HepG2 (cell line): ENCODE data around the gene KAZN. TPM values are rescaled to one million over a fixed set of nuclear protein-coding genes. Genes with fewer than 3 reads are reported as not detected.

Experiments used
- ATAC-seq: fragments of 200-7000 bp; cut with Tn5 transposase; 3 replicates; pipeline ENCODE4 v1.9.1; 2020; ENCODE audit warnings: mild to moderate bottlenecking, moderate library complexity
- BruUV-seq: library from RNA; stranded (reverse); fragments of 400-500 nt; replicated peaks from 2 replicates; lab custom pipeline; 2021; lab: Mats Ljungman, UMichigan
- CTCF ChIA-PET: fragments of 300-600 bp; formaldehyde crosslinking; extraction: SDS; loops from one replicate; lab custom pipeline; 2021; ENCODE audit warnings: low total read pairs, inconsistent platforms, low intra/inter-chr PET ratio; lab: Yijun Ruan, JAX
- POLR2A ChIA-PET: fragments of 350-600 bp; sonication (Branson Sonifier 250); formaldehyde crosslinking; loops from one replicate; lab custom pipeline; 2020; ENCODE audit warnings: antibody characterized with exemption, inconsistent platforms; lab: Yijun Ruan, JAX
- DNase-seq: peaks from one replicate; pipeline ENCODE4 v3.0.0-alpha.2; 2015; ENCODE audit warnings: low spot score
- FAIRE-seq: peaks from 3 replicates; lab custom pipeline; 2011; peaks lifted over from hg19 to GRCh38; lab: Jason Lieb, UNC
- H2AFZ ChIP-seq: one replicate; pipeline ENCODE4 v1.6.1; 2011; ENCODE audit warnings: low read length, inconsistent platforms
- H3K27ac ChIP-seq: fragments of 300-600 bp; 3 replicates; pipeline ENCODE4 v1.8.0; 2011; ENCODE audit warnings: mixed run types, mild to moderate bottlenecking, mixed read lengths, low read length, inconsistent platforms; ENCODE audit not compliant: insufficient read depth; ENCODE audit errors: extremely low read length
- H3K27me3 ChIP-seq, 2 experiments: fragments of 200-600 bp in 1 of 2; 2 replicates in 1 of 2; 3 replicates in 1 of 2; pipeline versions ENCODE4 v1.6.0 to v1.8.0; 2011; ENCODE audit warnings: low read length in 2 of 2, mild to moderate bottlenecking in 2 of 2, moderate library complexity in 2 of 2, inconsistent platforms in 1 of 2; ENCODE audit not compliant: insufficient read depth in 2 of 2, control insufficient read depth in 1 of 2
- H3K36me3 ChIP-seq, 2 experiments: fragments of 200-600 bp in 1 of 2; replicated peaks in 1 of 2; 2 replicates in 1 of 2; 3 replicates in 1 of 2; pipeline versions ENCODE4 v1.5.1 to v1.8.0; 2011; ENCODE audit warnings: low read length in 2 of 2, inconsistent platforms in 1 of 2; ENCODE audit not compliant: insufficient read depth in 2 of 2, control insufficient read depth in 1 of 2
- H3K4me1 ChIP-seq: 2 replicates; pipeline ENCODE4 v1.5.1; 2012; ENCODE audit warnings: low read length, inconsistent platforms; ENCODE audit not compliant: insufficient read depth
- H3K4me2 ChIP-seq: 2 replicates; pipeline ENCODE4 v1.6.0; 2011; ENCODE audit warnings: low read depth, low read length, inconsistent platforms
- H3K4me3 ChIP-seq, 3 experiments: fragments of 200-600 bp in 1 of 3; sonication (generic), shearing (Covaris generic) in 1 of 3; replicated peaks in 1 of 3; 2 replicates each; pipeline ENCODE4 v1.5.1; 2011 to 2016; ENCODE audit warnings: low read length in 3 of 3, inconsistent platforms in 2 of 3, low read depth in 2 of 3, mild to moderate bottlenecking in 2 of 3, control low read depth in 1 of 3, mixed read lengths in 1 of 3; ENCODE audit not compliant: insufficient read depth in 1 of 3
- H3K79me2 ChIP-seq: one replicate; pipeline ENCODE4 v1.6.1; 2011; ENCODE audit warnings: low read length, inconsistent platforms; ENCODE audit not compliant: insufficient read depth
- H3K9ac ChIP-seq: 2 replicates; pipeline ENCODE4 v1.6.0; 2011; ENCODE audit warnings: mild to moderate bottlenecking, low read depth, low read length, inconsistent platforms; ENCODE audit not compliant: insufficient read depth
- H3K9me3 ChIP-seq: 2 replicates; pipeline ENCODE4 v1.5.1; 2012; ENCODE audit warnings: mild to moderate bottlenecking, low read length
- H4K20me1 ChIP-seq: 2 replicates; pipeline ENCODE4 v1.6.0; 2011; ENCODE audit warnings: inconsistent platforms, mild to moderate bottlenecking, low read length, moderate library complexity; ENCODE audit not compliant: insufficient read depth
- CREB1 ChIP-seq, 2 experiments: fragments of 450-650 bp in 1 of 2; IDR thresholded peaks; 2 replicates each; pipeline ENCODE4 v1.6.1; 2016 to 2017; ENCODE audit warnings: control low read depth in 1 of 2, mild to moderate bottlenecking in 1 of 2, missing compliant biosample characterization in 1 of 2, missing genetic modification characterization in 1 of 2
- ELF1 ChIP-seq: sonication (generic); formaldehyde crosslinking; IDR thresholded peaks from 2 replicates; pipeline ENCODE4 v1.4.0; 2020; ENCODE audit warnings: missing genetic modification reagents
- NFRKB ChIP-seq: fragments of 450-650 bp; IDR thresholded peaks from 2 replicates; pipeline ENCODE4 v1.6.1; 2017
- RCOR2 ChIP-seq: IDR thresholded peaks from 2 replicates; pipeline ENCODE4 v1.6.1; 2016; ENCODE audit warnings: missing biosample characterization, missing genetic modification reagents
- ZFP90 ChIP-seq: sonication (generic); formaldehyde crosslinking; IDR thresholded peaks from 2 replicates; pipeline ENCODE4 v1.8.0; 2022; ENCODE audit warnings: missing genetic modification reagents, mild to moderate bottlenecking, inconsistent platforms, borderline replicate concordance
- WGBS: methylation state at CpG from one replicate; pipeline ENCODE4 v1.1.6; 2017; ENCODE audit warnings: low lambda C conversion rate; 5-methylcytosine and 5-hydroxymethylcytosine counted together
- in situ Hi-C: cut with HindIII; loops from 2 replicates; pipeline ENCODE4 v1.10.0; 2017; ENCODE audit warnings: low pct_unique_long_range_greater_than_20kb; ENCODE audit not compliant: extremely low pct_ligation_motif_present
- intact Hi-C: fragments of 100-400 bp; cut with micrococcal nuclease; formaldehyde crosslinking; loops from one replicate; pipeline ENCODE4 v1.10.0; 2022; ENCODE audit not compliant: unreplicated experiment
- polyA plus RNA-seq, 8 experiments: library from polyadenylated mRNA; depleted of rRNA in 3 of 8; stranded (reverse) in 7 of 8; unstranded in 1 of 8; fragments of >200 nt; fragmentation: Illumina TruSeq in 4 of 8; extraction: Trizol in 4 of 8; gene quantifications; 2 replicates each; pipeline versions ENCODE4 v1.2.1 to v1.2.3, GENCODE V29; 2011 to 2016; ENCODE audit warnings: low read depth in 4 of 8, missing spikeins in 1 of 8, mixed read lengths in 1 of 8; ENCODE audit not compliant: insufficient read depth in 1 of 8
- total RNA-seq, 5 experiments: library from RNA; depleted of rRNA; stranded (reverse); fragments of >200 nt; fragmentation: Illumina TruSeq; extraction: Trizol; gene quantifications; 2 replicates each; pipeline ENCODE4 v1.2.3, GENCODE V29; 2016; ENCODE audit warnings: low read depth in 1 of 5
- TF ChIP-seq, protein P1 (sequence below): IDR thresholded peaks from 2 replicates; pipeline ENCODE4 v1.6.1; 2016; ENCODE audit warnings: missing compliant biosample characterization, missing genetic modification reagents, borderline replicate concordance
- TF ChIP-seq, protein P2 (sequence below), 2 experiments: fragments of 450-650 bp in 1 of 2; sonication (generic) in 1 of 2; formaldehyde crosslinking; IDR thresholded peaks; 2 replicates each; pipeline versions ENCODE4 v1.5.0 to v1.8.0; 2020 to 2022; ENCODE audit warnings: mild to moderate bottlenecking in 1 of 2, missing genetic modification reagents in 1 of 2
- TF ChIP-seq, protein P3 (sequence below): sonication (generic); formaldehyde crosslinking; IDR thresholded peaks from one replicate; pipeline ENCODE4 v1.5.1; 2020; ENCODE audit warnings: mild to moderate bottlenecking, missing genetic modification reagents; ENCODE audit errors: not compliant biosample characterization

Gene KAZN
- total and polyA plus RNA-seq, 2 of the 13 experiments (the other 11 are each of a cell fraction or from before 2014, with no cell fraction given): 10.4 to 13.5 TPM

DNA sequence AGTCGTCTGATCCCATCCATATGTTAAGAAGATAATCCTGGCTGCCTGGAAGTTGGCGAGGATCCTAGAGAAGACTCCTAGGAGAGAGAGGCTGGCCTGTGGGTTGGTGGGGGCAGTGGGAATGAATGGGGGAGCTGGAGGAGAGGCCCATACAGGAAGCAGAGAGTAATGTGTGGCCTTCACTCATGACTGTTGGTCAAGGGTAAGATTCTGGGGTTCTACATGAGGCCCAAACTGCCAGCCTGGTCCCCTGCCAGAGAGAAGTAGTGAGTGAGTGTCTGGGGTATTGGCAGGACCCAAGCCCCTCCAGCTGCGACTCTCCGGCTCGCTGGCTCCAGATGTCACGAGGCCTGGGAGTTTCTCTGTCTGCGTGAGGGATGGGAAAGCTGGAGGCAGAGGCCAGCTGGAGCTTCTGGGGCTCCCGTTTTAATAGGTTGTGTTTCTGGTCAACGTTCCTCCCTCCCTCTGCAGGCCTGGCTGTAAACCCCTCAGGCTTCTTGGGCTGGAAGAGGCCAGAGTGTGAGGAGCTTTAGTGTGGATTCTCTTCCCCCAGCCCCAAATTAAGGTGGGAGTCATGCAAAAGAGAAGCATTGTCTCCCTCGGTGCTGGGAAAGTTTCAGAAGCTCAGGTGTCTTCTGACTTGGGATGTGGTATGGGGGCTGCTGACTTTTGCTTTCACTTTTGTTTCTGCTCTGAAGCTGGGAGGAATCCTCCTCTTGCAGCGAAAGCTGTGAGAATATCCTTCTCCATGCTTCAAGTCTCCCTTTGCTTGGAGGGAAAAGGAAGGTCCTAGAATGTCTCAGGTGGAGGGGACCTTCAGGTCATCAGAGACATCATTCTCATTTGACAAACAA lies 557.6 kb downstream of the KAZN start (continued):
- TF ChIP-seq, protein P1, sequence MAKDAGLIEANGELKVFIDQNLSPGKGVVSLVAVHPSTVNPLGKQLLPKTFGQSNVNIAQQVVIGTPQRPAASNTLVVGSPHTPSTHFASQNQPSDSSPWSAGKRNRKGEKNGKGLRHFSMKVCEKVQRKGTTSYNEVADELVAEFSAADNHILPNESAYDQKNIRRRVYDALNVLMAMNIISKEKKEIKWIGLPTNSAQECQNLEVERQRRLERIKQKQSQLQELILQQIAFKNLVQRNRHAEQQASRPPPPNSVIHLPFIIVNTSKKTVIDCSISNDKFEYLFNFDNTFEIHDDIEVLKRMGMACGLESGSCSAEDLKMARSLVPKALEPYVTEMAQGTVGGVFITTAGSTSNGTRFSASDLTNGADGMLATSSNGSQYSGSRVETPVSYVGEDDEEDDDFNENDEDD (CRISPR knock-in tag): no peak
- TF ChIP-seq ZFP90 (CRISPR knock-in tag): no peak
- TF ChIP-seq, all 625 proteins: peak for 2

DNA sequence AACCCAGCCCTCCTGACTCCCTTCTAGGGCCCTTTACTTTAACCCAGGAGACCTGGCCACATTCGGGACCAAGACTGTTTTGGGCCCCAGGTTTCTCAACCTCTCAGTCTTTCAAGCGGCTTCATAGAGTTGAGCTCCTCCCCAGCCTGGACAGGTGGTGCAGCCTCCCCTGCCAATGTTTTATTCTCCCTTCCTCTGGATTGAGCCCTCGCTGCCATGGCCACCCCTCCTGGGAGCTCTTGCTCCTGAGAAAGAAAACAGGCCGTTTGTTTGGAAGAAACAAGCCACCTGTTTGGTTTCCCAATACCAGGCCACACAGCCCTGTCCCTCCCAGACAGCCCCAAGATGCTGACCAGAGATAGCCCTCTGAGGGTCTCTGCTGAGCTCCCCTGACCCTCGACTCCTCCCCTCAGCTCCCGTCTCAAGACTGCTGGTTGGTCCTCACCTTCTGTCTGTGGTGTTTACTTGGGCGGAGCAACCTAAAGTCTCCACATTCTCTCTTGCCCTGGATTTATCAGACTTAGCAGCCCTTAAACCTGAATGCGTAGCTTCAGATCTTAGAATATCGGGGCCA lies 558.4 kb downstream of the KAZN start:
- Histone ChIP-seq H3K27ac (no peak overlapping the region), H3K79me2 (peaks cover 78% of the 10 kb centered on the region), H3K4me2 (peak overlapping the region; percentile 86), H3K9me3 (no peaks in the 10 kb centered on the region), H3K9ac (no peak overlapping the region), H3K4me3 (no peak overlapping the region), H3K4me1 (peaks cover 62% of the 10 kb centered on the region), H2AFZ (no peak overlapping the region), H3K27me3 (no peaks in the 10 kb centered on the region), H3K36me3 (peaks cover 0 to 11% of the 10 kb centered on the region in 2 experiments; a peak in 3 of 5 replicates), H4K20me1 (peaks cover 33% of the 10 kb centered on the region; the same call in 1 of the 2 replicates)
- FAIRE-seq (no peak), DNase-seq (no peak), ATAC-seq (no peak)
- WGBS: 93% methylated on average over 8 of the region's 9 CpGs
- in situ Hi-C loops: no loop called here
- BruUV-seq: no TSS peak
- TF ChIP-seq ELF1 (no peak), CREB1 (IDR thresholded peaks at IDR 0.05) (no peak), CREB1 (CRISPR knock-in tag; IDR thresholded peaks at IDR 0.05) (no peak), RCOR2 (CRISPR knock-in tag) (no peak), NFRKB (no peak)
- TF ChIP-seq, protein P2, sequence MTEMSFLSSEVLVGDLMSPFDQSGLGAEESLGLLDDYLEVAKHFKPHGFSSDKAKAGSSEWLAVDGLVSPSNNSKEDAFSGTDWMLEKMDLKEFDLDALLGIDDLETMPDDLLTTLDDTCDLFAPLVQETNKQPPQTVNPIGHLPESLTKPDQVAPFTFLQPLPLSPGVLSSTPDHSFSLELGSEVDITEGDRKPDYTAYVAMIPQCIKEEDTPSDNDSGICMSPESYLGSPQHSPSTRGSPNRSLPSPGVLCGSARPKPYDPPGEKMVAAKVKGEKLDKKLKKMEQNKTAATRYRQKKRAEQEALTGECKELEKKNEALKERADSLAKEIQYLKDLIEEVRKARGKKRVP (CRISPR knock-in tag; IDR thresholded peaks at IDR 0.05): no peak
- TF ChIP-seq, protein P3, sequence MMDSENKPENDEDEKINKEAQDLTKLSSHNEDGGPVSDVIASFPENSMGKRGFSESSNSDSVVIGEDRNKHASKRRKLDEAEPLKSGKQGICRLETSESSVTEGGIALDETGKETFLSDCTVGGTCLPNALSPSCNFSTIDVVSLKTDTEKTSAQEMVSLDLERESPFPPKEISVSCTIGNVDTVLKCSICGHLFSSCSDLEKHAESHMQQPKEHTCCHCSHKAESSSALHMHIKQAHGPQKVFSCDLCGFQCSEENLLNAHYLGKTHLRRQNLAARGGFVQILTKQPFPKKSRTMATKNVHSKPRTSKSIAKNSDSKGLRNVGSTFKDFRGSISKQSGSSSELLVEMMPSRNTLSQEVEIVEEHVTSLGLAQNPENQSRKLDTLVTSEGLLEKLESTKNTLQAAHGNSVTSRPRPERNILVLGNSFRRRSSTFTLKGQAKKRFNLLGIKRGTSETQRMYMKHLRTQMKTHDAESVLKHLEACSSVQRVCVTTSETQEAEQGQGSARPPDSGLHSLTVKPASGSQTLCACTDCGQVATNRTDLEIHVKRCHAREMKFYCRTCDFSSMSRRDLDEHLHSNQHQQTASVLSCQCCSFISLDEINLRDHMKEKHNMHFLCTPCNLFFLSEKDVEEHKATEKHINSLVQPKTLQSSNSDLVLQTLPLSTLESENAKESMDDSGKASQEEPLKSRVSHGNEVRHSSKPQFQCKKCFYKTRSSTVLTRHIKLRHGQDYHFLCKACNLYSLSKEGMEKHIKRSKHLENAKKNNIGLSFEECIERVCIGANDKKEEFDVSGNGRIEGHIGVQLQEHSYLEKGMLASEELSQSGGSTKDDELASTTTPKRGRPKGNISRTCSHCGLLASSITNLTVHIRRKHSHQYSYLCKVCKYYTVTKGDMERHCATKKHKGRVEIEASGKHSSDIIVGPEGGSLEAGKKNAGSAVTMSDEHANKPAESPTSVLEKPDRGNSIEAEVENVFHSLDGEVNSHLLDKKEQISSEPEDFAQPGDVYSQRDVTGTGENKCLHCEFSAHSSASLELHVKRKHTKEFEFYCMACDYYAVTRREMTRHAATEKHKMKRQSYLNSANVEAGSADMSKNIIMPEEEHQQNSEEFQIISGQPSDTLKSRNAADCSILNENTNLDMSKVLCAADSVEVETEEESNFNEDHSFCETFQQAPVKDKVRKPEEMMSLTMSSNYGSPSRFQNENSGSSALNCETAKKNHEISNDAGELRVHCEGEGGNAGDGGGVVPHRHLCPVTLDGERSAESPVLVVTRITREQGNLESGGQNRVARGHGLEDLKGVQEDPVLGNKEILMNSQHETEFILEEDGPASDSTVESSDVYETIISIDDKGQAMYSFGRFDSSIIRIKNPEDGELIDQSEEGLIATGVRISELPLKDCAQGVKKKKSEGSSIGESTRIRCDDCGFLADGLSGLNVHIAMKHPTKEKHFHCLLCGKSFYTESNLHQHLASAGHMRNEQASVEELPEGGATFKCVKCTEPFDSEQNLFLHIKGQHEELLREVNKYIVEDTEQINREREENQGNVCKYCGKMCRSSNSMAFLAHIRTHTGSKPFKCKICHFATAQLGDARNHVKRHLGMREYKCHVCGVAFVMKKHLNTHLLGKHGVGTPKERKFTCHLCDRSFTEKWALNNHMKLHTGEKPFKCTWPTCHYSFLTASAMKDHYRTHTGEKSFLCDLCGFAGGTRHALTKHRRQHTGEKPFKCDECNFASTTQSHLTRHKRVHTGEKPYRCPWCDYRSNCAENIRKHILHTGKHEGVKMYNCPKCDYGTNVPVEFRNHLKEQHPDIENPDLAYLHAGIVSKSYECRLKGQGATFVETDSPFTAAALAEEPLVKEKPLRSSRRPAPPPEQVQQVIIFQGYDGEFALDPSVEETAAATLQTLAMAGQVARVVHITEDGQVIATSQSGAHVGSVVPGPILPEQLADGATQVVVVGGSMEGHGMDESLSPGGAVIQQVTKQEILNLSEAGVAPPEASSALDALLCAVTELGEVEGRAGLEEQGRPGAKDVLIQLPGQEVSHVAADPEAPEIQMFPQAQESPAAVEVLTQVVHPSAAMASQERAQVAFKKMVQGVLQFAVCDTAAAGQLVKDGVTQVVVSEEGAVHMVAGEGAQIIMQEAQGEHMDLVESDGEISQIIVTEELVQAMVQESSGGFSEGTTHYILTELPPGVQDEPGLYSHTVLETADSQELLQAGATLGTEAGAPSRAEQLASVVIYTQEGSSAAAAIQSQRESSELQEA (CRISPR knock-in tag): no peak
- intact Hi-C loops: no loop called here
- POLR2A ChIA-PET: interaction anchor here (1.0 to 1.5 kb wide), 3 partner anchors 17 to 33 kb away, joined by 3 to 4 read pairs (median 4); no protein-coding TSS in a partner anchor
- CTCF ChIA-PET: no interaction called here
